Measurements from ENCODE around the gene SDF4.

DNA sequence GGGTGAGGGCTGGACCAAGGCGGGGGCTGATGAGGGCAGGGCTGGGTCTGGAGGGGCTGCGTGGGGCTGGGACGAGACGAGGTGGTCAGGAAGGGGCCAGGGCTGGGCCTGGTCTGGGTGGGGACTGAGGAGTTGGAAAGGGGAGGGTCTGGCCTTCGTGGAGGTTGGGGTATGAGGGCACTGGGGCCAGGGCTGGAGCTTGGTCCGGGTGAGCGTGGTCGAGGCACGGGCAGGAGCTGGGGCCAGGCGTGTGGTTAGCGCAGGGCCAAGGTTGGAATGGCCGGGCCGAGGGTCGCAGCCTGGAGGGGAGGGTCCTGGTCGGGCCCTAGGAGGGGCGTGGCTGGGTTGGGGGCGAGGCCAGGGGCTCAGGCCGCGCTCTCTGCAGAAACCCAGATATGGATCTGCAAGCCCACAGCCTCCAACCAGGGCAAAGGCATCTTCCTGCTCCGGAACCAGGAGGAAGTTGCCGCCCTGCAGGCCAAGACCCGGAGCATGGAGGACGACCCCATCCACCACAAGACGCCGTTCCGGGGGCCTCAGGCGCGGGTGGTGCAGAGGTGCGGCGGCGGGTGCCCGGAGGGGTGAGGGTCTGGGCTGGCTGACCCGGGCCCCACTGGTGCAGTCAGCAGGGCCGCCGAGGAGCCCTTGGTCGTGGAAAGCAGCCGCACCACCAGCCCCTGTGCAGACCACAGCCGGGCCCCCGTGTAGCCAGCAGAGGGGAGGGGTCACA, 49.1 kb downstream of the SDF4 start:
- TF ChIP-seq, protein P1, sequence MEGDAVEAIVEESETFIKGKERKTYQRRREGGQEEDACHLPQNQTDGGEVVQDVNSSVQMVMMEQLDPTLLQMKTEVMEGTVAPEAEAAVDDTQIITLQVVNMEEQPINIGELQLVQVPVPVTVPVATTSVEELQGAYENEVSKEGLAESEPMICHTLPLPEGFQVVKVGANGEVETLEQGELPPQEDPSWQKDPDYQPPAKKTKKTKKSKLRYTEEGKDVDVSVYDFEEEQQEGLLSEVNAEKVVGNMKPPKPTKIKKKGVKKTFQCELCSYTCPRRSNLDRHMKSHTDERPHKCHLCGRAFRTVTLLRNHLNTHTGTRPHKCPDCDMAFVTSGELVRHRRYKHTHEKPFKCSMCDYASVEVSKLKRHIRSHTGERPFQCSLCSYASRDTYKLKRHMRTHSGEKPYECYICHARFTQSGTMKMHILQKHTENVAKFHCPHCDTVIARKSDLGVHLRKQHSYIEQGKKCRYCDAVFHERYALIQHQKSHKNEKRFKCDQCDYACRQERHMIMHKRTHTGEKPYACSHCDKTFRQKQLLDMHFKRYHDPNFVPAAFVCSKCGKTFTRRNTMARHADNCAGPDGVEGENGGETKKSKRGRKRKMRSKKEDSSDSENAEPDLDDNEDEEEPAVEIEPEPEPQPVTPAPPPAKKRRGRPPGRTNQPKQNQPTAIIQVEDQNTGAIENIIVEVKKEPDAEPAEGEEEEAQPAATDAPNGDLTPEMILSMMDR (IDR thresholded peaks at IDR 0.05) = no peak
- no peak for TF ChIP-seq POLR2A (IDR thresholded peaks at IDR 0.05)

Measured in stomach (tissue), 4 donors.